HCT116 (cell line): ENCODE data around the gene RASSF3. TPM values are rescaled to one million over a fixed set of nuclear protein-coding genes. Genes with fewer than 3 reads are reported as not detected.

Experiments
- ATAC-seq: fragments of 200-7000 bp; cut with Tn5 transposase; 2 replicates; pipeline ENCODE4 v1.9.1; 2020; ENCODE audit warnings: mild to moderate bottlenecking, moderate library complexity
- BruUV-seq: library from RNA; stranded (reverse); fragments of 400-500 nt; replicated peaks from 2 replicates; lab custom pipeline; 2021; lab: Mats Ljungman, UMichigan
- CTCF ChIA-PET: fragments of 300-600 bp; sonication (Branson Sonifier 250); formaldehyde crosslinking; loops from one replicate; lab custom pipeline; 2021; ENCODE audit warnings: antibody characterized with exemption; lab: Charles Lee
- POLR2A ChIA-PET: fragments of 300-600, 350-600 bp; sonication (Branson Sonifier 250); formaldehyde crosslinking; loops from one replicate; lab custom pipeline; 2021; ENCODE audit warnings: antibody characterized with exemption; lab: Charles Lee
- RAD21 ChIA-PET, 2 experiments: fragments of 300-600 bp; sonication (Branson Sonifier 250); formaldehyde crosslinking; loops; one replicate each; lab custom pipeline; 2023; ENCODE audit warnings: low total read pairs in 2 of 2; ENCODE audit not compliant: uncharacterized antibody in 2 of 2, unreplicated experiment in 2 of 2, low non-redundant PET in 1 of 2; lab: Charles Lee
- DNase-seq: peaks from one replicate; pipeline ENCODE4 v3.0.0-alpha.2; 2010; ENCODE audit warnings: low read depth, low spot score
- H2AFZ ChIP-seq: fragments of 200-600 bp; shearing (Covaris generic), sonication (generic); 2 replicates; pipeline ENCODE4 v1.6.1; 2017; ENCODE audit warnings: low read depth, mixed run types, mixed read lengths, antibody characterized with exemption, low read length; ENCODE audit not compliant: poor library complexity, severe bottlenecking
- H3K27ac ChIP-seq: 2 replicates; pipeline ENCODE4 v1.5.1; 2012; ENCODE audit warnings: low read depth, low read length
- H3K27me3 ChIP-seq: fragments of 200-600 bp; sonication (generic); 2 replicates; pipeline ENCODE4 v1.6.1; 2016; ENCODE audit warnings: mixed run types, low read length, mixed read lengths; ENCODE audit not compliant: insufficient read depth
- H3K36me3 ChIP-seq, 2 experiments: fragments of 200-500 bp in 1 of 2; fragments of 200-600 bp in 1 of 2; sonication (Bioruptor generic) in 1 of 2; sonication (generic) in 1 of 2; 2 replicates each; pipeline versions ENCODE4 v1.5.1 to v1.6.1; 2014 to 2016; ENCODE audit warnings: low read length in 2 of 2, inconsistent platforms in 1 of 2, mixed read lengths in 1 of 2, mixed run types in 1 of 2; ENCODE audit not compliant: insufficient read depth in 2 of 2, control insufficient read depth in 1 of 2
- H3K4me1 ChIP-seq, 2 experiments: fragments of 200-600 bp in 1 of 2; sonication (generic) in 1 of 2; 2 replicates each; pipeline versions ENCODE4 v1.5.1 to v1.6.1; 2012 to 2017; ENCODE audit warnings: low read length in 2 of 2, inconsistent platforms in 1 of 2, mild to moderate bottlenecking in 1 of 2, mixed read lengths in 1 of 2, mixed run types in 1 of 2, moderate library complexity in 1 of 2; ENCODE audit not compliant: insufficient read depth in 2 of 2, control insufficient read depth in 1 of 2
- H3K4me2 ChIP-seq: fragments of 200-600 bp; sonication (generic); 2 replicates; pipeline ENCODE4 v1.6.1; 2017; ENCODE audit warnings: mixed run types, low read length, mixed read lengths
- H3K4me3 ChIP-seq, 2 experiments: fragments of 200-600 bp in 1 of 2; sonication (generic) in 1 of 2; replicated peaks in 1 of 2; 2 replicates each; pipeline ENCODE4 v1.5.1; 2011 to 2016; ENCODE audit warnings: low read length in 2 of 2, control low read depth in 1 of 2, low read depth in 1 of 2, mild to moderate bottlenecking in 1 of 2, mixed read lengths in 1 of 2, mixed run types in 1 of 2
- H3K79me2 ChIP-seq: fragments of 200-600 bp; sonication (generic); 2 replicates; pipeline ENCODE4 v1.6.1; 2017; ENCODE audit warnings: mild to moderate bottlenecking, mixed run types, low read length, moderate library complexity, mixed read lengths; ENCODE audit not compliant: insufficient read depth
- H3K9ac ChIP-seq: fragments of 200-600 bp; sonication (generic); 2 replicates; pipeline ENCODE4 v1.6.1; 2016; ENCODE audit warnings: low read length, mixed read lengths
- H3K9me2 ChIP-seq: fragments of 200-600 bp; sonication (generic), shearing (Covaris generic); 2 replicates; pipeline ENCODE4 v1.6.1; 2017; ENCODE audit warnings: mixed run types, mild to moderate bottlenecking, moderate library complexity; ENCODE audit not compliant: insufficient read depth
- H3K9me3 ChIP-seq, 2 experiments: fragments of 200-500 bp in 1 of 2; fragments of 200-600 bp in 1 of 2; sonication (Bioruptor generic) in 1 of 2; sonication (generic) in 1 of 2; 2 replicates each; pipeline ENCODE4 v1.6.1; 2014 to 2017; ENCODE audit warnings: low read length in 2 of 2, mixed read lengths in 2 of 2, inconsistent platforms in 1 of 2, low read depth in 1 of 2, mild to moderate bottlenecking in 1 of 2, mixed run types in 1 of 2, moderate library complexity in 1 of 2; ENCODE audit not compliant: control insufficient read depth in 1 of 2, insufficient read depth in 1 of 2
- H4K20me1 ChIP-seq: fragments of 200-600 bp; sonication (generic), shearing (Covaris generic); 2 replicates; pipeline ENCODE4 v1.6.1; 2017; ENCODE audit warnings: mixed run types, mild to moderate bottlenecking, moderate library complexity; ENCODE audit not compliant: insufficient read depth
- CBX3 ChIP-seq: IDR thresholded peaks from 2 replicates; pipeline ENCODE4 v1.6.1; 2012; ENCODE audit warnings: low read depth
- CEBPB ChIP-seq: IDR thresholded peaks from 2 replicates; pipeline ENCODE4 v1.6.1; 2012; ENCODE audit warnings: low read depth
- EGR1 ChIP-seq: IDR thresholded peaks from 2 replicates; pipeline ENCODE4 v1.6.1; 2012; ENCODE audit warnings: low read depth
- ELF1 ChIP-seq: IDR thresholded peaks from 2 replicates; pipeline ENCODE4 v1.6.1; 2012; ENCODE audit warnings: low read depth, borderline replicate concordance
- EZH2 ChIP-seq: fragments of 200-600 bp; sonication (generic); IDR thresholded peaks from 2 replicates; pipeline ENCODE4 v1.6.1; 2017; ENCODE audit warnings: antibody characterized with exemption, mixed run types
- EZH2phosphoT487 ChIP-seq: fragments of 200-600 bp; IDR thresholded peaks from 2 replicates; pipeline ENCODE4 v1.6.1; 2018; ENCODE audit warnings: antibody characterized with exemption, borderline replicate concordance
- FOSL1 ChIP-seq: IDR thresholded peaks from 2 replicates; pipeline ENCODE4 v1.6.1; 2012; ENCODE audit warnings: low read depth
- JUND ChIP-seq: IDR thresholded peaks from 2 replicates; pipeline ENCODE4 v1.6.1; 2012
- POLR2A ChIP-seq: IDR thresholded peaks from 2 replicates; pipeline ENCODE4 v1.7.0; 2011; ENCODE audit warnings: borderline replicate concordance; ENCODE audit not compliant: insufficient read depth, insufficient read length; ENCODE audit errors: extremely low read depth
- RAD21 ChIP-seq: IDR thresholded peaks from 2 replicates; pipeline ENCODE4 v1.6.1; 2012; ENCODE audit warnings: low read depth, mild to moderate bottlenecking
- SIN3A ChIP-seq: IDR thresholded peaks from 2 replicates; pipeline ENCODE4 v1.6.1; 2012; ENCODE audit warnings: low read depth
- SP1 ChIP-seq: IDR thresholded peaks from 2 replicates; pipeline ENCODE4 v1.6.1; 2012; ENCODE audit warnings: low read depth
- SRF ChIP-seq: IDR thresholded peaks from 2 replicates; pipeline ENCODE4 v1.6.1; 2012; ENCODE audit warnings: low read depth
- TCF7L2 ChIP-seq: IDR thresholded peaks from 2 replicates; pipeline ENCODE4 v1.7.0; 2011; ENCODE audit warnings: borderline replicate concordance, inconsistent platforms; ENCODE audit not compliant: insufficient read depth, insufficient read length; ENCODE audit errors: extremely low read depth
- YY1 ChIP-seq: IDR thresholded peaks from 2 replicates; pipeline ENCODE4 v1.6.1; 2011; ENCODE audit warnings: low read length, low read depth, moderate library complexity, mild to moderate bottlenecking; ENCODE audit not compliant: insufficient replicate concordance; ENCODE audit errors: extremely low read depth
- ZNF274 ChIP-seq: fragments of 200-500 bp; sonication (Bioruptor generic); IDR thresholded peaks from 2 replicates; pipeline ENCODE4 v1.6.1; 2014; ENCODE audit warnings: mild to moderate bottlenecking, low read depth, low read length, inconsistent platforms
- intact Hi-C: fragments of 100-400 bp; cut with micrococcal nuclease; formaldehyde crosslinking; loops from 2 replicates; pipeline ENCODE4 v1.10.0; 2022
- total RNA-seq: library from RNA; stranded (reverse); gene quantifications from one replicate; pipeline ENCODE4 v1.2.1, GENCODE V29; 2021; ENCODE audit not compliant: unreplicated experiment
- TF ChIP-seq, protein P1 (sequence below): IDR thresholded peaks from 2 replicates; pipeline ENCODE4 v1.6.1; 2012; ENCODE audit warnings: low read depth
- TF ChIP-seq, protein P2 (sequence below): IDR thresholded peaks from 2 replicates; pipeline ENCODE4 v1.6.1; 2011; ENCODE audit warnings: mild to moderate bottlenecking, low read length, moderate library complexity; ENCODE audit not compliant: insufficient replicate concordance; ENCODE audit errors: extremely low read depth

Gene RASSF3
- total RNA-seq, 1 experiment from 2014 or later = 67.1 TPM

DNA sequence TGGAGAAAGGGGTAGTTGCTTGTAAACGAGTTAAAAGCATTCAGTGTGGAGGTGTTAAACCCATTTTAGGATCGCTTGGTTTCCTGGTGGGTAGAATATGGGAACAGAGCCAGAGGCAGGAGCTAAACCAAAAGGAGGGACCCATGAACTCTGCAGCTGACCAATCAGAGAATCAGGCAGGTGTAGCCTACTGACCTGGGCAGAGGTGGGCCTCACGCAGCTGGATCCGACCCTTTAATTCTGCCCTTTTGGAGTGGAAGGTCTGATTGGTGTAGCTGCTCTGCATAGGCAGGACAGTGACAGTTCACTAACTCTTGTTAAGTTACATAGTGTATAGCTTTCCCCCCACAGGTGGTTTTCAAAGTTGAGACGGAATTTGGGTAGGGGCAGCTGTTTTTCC, 85.3 kb downstream of the RASSF3 start:
- H4K20me1 ChIP-seq = 0 out of 2 replicates have a peak, but pooled peaks cover 3% of the 10 kb centered on the region
- H2AFZ ChIP-seq = no peak overlapping the region
- H3K36me3 ChIP-seq = peaks cover 11 to 33% of the 10 kb centered on the region in 2 experiments; a peak in 3 of 4 replicates
- H3K9me3 ChIP-seq = no peaks in the 10 kb centered on the region
- ChIA-PET CTCF (interaction anchor here (0.7 to 5.1 kb wide), 7 partner anchors 10 to 256 kb away, joined by 3 to 93 read pairs (median 3); no protein-coding TSS in a partner anchor), POLR2A (interaction anchor here (1.3 kb wide), 1 partner anchor 146 kb away, joined by 5 read pairs; no protein-coding TSS in a partner anchor), RAD21 (interaction anchor here in 1 of 2 experiments (0.5 to 1.3 kb wide), 3 partner anchors 45 to 146 kb away, joined by 3 to 4 read pairs (median 4); no protein-coding TSS in a partner anchor)
- H3K27ac ChIP-seq = no peak overlapping the region
- DNase-seq = no peak
- no peak for TF ChIP-seq SRF
- no peak for TF ChIP-seq RAD21
- no peak for TF ChIP-seq CEBPB
- TF ChIP-seq ELF1 = no peak
- TF ChIP-seq, protein P1, sequence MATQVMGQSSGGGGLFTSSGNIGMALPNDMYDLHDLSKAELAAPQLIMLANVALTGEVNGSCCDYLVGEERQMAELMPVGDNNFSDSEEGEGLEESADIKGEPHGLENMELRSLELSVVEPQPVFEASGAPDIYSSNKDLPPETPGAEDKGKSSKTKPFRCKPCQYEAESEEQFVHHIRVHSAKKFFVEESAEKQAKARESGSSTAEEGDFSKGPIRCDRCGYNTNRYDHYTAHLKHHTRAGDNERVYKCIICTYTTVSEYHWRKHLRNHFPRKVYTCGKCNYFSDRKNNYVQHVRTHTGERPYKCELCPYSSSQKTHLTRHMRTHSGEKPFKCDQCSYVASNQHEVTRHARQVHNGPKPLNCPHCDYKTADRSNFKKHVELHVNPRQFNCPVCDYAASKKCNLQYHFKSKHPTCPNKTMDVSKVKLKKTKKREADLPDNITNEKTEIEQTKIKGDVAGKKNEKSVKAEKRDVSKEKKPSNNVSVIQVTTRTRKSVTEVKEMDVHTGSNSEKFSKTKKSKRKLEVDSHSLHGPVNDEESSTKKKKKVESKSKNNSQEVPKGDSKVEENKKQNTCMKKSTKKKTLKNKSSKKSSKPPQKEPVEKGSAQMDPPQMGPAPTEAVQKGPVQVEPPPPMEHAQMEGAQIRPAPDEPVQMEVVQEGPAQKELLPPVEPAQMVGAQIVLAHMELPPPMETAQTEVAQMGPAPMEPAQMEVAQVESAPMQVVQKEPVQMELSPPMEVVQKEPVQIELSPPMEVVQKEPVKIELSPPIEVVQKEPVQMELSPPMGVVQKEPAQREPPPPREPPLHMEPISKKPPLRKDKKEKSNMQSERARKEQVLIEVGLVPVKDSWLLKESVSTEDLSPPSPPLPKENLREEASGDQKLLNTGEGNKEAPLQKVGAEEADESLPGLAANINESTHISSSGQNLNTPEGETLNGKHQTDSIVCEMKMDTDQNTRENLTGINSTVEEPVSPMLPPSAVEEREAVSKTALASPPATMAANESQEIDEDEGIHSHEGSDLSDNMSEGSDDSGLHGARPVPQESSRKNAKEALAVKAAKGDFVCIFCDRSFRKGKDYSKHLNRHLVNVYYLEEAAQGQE = no peak
- TF ChIP-seq JUND = no peak
- no peak for TF ChIP-seq POLR2A
- TF ChIP-seq TCF7L2 = no peak
- TF ChIP-seq CBX3 = no peak
- no peak for TF ChIP-seq YY1
- no peak for TF ChIP-seq FOSL1
- TF ChIP-seq, protein P2, sequence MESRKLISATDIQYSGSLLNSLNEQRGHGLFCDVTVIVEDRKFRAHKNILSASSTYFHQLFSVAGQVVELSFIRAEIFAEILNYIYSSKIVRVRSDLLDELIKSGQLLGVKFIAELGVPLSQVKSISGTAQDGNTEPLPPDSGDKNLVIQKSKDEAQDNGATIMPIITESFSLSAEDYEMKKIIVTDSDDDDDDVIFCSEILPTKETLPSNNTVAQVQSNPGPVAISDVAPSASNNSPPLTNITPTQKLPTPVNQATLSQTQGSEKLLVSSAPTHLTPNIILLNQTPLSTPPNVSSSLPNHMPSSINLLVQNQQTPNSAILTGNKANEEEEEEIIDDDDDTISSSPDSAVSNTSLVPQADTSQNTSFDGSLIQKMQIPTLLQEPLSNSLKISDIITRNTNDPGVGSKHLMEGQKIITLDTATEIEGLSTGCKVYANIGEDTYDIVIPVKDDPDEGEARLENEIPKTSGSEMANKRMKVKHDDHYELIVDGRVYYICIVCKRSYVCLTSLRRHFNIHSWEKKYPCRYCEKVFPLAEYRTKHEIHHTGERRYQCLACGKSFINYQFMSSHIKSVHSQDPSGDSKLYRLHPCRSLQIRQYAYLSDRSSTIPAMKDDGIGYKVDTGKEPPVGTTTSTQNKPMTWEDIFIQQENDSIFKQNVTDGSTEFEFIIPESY = no peak
- no peak for TF ChIP-seq ZNF274
- no peak for TF ChIP-seq EZH2phosphoT487
- TF ChIP-seq SP1 = no peak
- TF ChIP-seq EGR1 = no peak
- TF ChIP-seq SIN3A = no peak
- no peak for TF ChIP-seq EZH2
- no peak overlapping the region for H3K9ac ChIP-seq
- H3K4me2 ChIP-seq = no peak overlapping the region
- H3K79me2 ChIP-seq = no peaks in the 10 kb centered on the region
- BruUV-seq = TSS peak; percentile 38
- no peaks in the 10 kb centered on the region for H3K27me3 ChIP-seq
- no peaks in the 10 kb centered on the region for H3K9me2 ChIP-seq
- H3K4me3 ChIP-seq = no peak overlapping the region
- no peak for ATAC-seq
- H3K4me1 ChIP-seq = peaks cover 7 to 15% of the 10 kb centered on the region in 2 experiments; a peak in 2 of 4 replicates
- intact Hi-C loops = loop anchor here (5.0 to 10.0 kb wide), 4 partner anchors 88 to 871 kb away; partner anchors contain the start of gene TBK1
